ENCODE results near the gene RDH8.

GRCh38 chr19:9966024-9966423, 47.3 kb upstream of the RDH8 start:
- no peak for TF ChIP-seq RFX5 (IDR thresholded peaks at IDR 0.05; ENCODE audit: borderline replicate concordance, low read depth, low read length)
- TF ChIP-seq YY1 (IDR thresholded peaks at IDR 0.05; ENCODE audit: low read depth, low read length): no peak
- no peak for TF ChIP-seq RAD21 (IDR thresholded peaks at IDR 0.05 in 1 of 2, conservative IDR thresholded peaks at IDR 0.05 in 1 of 2; ENCODE audit: low read depth in 2 of 2, low read length in 2 of 2)
- no peak for TF ChIP-seq POLR2AphosphoS5 (IDR thresholded peaks at IDR 0.05; ENCODE audit: low read depth, low read length)
- TF ChIP-seq GTF2F1 (IDR thresholded peaks at IDR 0.05; ENCODE audit: borderline replicate concordance, low read depth, low read length): no peak
- TF ChIP-seq MAX (IDR thresholded peaks at IDR 0.05): no peak
- no peak for TF ChIP-seq CTCF (IDR thresholded peaks at IDR 0.05; ENCODE audit: control extremely low read depth in 1 of 3, insufficient read depth in 1 of 3, low read depth in 1 of 3, low read length in 3 of 3)
- no peak for TF ChIP-seq MAFK (IDR thresholded peaks at IDR 0.05; ENCODE audit: low read depth, low read length)
- TF ChIP-seq SRF (IDR thresholded peaks at IDR 0.05; ENCODE audit: low read depth, low read length): no peak
- no peak for TF ChIP-seq NANOG (IDR thresholded peaks at IDR 0.05; ENCODE audit: insufficient read depth, low read depth, low read length, poor library complexity, severe bottlenecking)
- no peak for TF ChIP-seq POLR2A (IDR thresholded peaks at IDR 0.05; ENCODE audit: control extremely low read depth in 1 of 2, low read depth in 2 of 2, low read length in 2 of 2)
- TF ChIP-seq CHD2 (IDR thresholded peaks at IDR 0.05; ENCODE audit: low read length): no peak

Measured in H1 (cell line).